BJ (cell line): Measurements from ENCODE around the gene NUTM2G. TPM values are rescaled to one million over a fixed set of nuclear protein-coding genes. Genes with fewer than 3 reads are reported as not detected.
"Not testable (repeated sequence)": the region's sequence is repeated elsewhere in the genome, so short reads cannot be mapped to it uniquely, and the experiment has no call there.

Source experiments
- CTCF ChIA-PET: fragments of 350-600 bp; formaldehyde crosslinking; extraction: SDS; loops from one replicate; lab custom pipeline; 2021; ENCODE audit warnings: antibody characterized with exemption, inconsistent platforms; lab: Yijun Ruan, JAX
- POLR2A ChIA-PET: fragments of 300-600 bp; sonication (Branson Sonifier 250); formaldehyde crosslinking; extraction: SDS; loops from one replicate; lab custom pipeline; 2021; ENCODE audit warnings: antibody characterized with exemption; lab: Charles Lee
- DNase-seq: peaks from one replicate; pipeline ENCODE4 v3.0.0-alpha.2; 2011; ENCODE audit warnings: low read depth
- H3K27me3 ChIP-seq: 2 replicates; pipeline ENCODE4 v1.6.0; 2011; ENCODE audit warnings: low read length; ENCODE audit not compliant: control insufficient read depth, insufficient read depth
- H3K36me3 ChIP-seq: 2 replicates; pipeline ENCODE4 v1.5.1; 2011; ENCODE audit warnings: low read length; ENCODE audit not compliant: control insufficient read depth, insufficient read depth
- H3K4me3 ChIP-seq: 2 replicates; pipeline ENCODE4 v1.5.1; 2011; ENCODE audit warnings: low read depth, mild to moderate bottlenecking, control low read depth, low read length
- polyA plus RNA-seq: library from polyadenylated mRNA; depleted of rRNA; stranded (reverse); fragments of >200 nt; gene quantifications from 2 replicates; pipeline ENCODE4 v1.2.3, GENCODE V29; 2011
- TF ChIP-seq, protein P1 (sequence below): IDR thresholded peaks from 2 replicates; pipeline ENCODE4 v1.5.1; 2011; ENCODE audit warnings: low read depth, mild to moderate bottlenecking, control low read depth, inconsistent platforms, low read length, moderate library complexity; ENCODE audit not compliant: insufficient read depth

NUTM2G gene
- polyA plus RNA-seq, 1 experiment, result not detected

DNA sequence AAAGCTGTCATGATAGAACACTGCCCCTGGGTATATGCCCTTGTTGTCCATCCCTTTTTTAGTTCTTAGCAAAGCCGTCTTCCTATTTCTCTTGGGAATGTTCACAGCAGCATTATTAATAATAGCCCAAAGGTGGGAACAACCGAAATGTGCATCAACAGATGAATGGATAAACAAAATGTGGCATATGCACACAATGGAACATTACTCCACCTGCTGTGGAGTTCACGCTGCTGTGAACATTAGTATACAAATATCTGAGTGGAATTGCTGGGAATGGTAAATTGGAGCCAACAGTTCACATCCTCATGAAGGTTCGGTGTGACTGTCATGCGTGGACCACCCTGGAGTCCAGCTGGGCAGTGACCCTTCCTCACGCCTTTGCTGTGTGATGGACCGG, 36.5 kb upstream of the NUTM2G start:
- H3K4me3 ChIP-seq, result no peak overlapping the region
- POLR2A ChIA-PET, result no interaction called here
- TF ChIP-seq, protein P1, sequence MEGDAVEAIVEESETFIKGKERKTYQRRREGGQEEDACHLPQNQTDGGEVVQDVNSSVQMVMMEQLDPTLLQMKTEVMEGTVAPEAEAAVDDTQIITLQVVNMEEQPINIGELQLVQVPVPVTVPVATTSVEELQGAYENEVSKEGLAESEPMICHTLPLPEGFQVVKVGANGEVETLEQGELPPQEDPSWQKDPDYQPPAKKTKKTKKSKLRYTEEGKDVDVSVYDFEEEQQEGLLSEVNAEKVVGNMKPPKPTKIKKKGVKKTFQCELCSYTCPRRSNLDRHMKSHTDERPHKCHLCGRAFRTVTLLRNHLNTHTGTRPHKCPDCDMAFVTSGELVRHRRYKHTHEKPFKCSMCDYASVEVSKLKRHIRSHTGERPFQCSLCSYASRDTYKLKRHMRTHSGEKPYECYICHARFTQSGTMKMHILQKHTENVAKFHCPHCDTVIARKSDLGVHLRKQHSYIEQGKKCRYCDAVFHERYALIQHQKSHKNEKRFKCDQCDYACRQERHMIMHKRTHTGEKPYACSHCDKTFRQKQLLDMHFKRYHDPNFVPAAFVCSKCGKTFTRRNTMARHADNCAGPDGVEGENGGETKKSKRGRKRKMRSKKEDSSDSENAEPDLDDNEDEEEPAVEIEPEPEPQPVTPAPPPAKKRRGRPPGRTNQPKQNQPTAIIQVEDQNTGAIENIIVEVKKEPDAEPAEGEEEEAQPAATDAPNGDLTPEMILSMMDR, result no peak
- peaks cover 4% of the 10 kb centered on the region for H3K36me3 ChIP-seq
- CTCF ChIA-PET, result no interaction called here
- DNase-seq, result no peak
- no peaks in the 10 kb centered on the region for H3K27me3 ChIP-seq

DNA sequence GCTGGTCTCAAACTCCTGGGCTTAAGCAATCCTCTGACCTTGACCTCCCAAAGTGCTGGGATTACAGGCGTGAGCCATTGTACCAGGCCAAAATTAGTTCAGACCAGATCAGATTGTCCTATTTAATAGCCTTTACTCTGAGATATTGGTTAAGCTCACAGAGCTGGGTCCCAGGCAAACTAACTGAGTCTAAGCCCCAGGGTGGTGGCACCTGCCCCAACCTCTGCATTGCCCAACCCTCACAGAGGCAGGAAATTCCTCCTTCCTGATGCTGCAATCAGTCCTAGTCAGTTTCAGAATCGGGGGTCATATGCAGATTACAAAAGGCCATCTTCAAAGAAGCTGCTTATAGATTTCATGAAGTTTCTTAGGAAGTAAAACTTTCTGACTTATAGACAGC, 28.6 kb upstream of the NUTM2G start:
- H3K4me3 ChIP-seq, H3K27me3 ChIP-seq, CTCF ChIA-PET, DNase-seq, H3K36me3 ChIP-seq, POLR2A ChIA-PET: not testable (repeated sequence)

DNA sequence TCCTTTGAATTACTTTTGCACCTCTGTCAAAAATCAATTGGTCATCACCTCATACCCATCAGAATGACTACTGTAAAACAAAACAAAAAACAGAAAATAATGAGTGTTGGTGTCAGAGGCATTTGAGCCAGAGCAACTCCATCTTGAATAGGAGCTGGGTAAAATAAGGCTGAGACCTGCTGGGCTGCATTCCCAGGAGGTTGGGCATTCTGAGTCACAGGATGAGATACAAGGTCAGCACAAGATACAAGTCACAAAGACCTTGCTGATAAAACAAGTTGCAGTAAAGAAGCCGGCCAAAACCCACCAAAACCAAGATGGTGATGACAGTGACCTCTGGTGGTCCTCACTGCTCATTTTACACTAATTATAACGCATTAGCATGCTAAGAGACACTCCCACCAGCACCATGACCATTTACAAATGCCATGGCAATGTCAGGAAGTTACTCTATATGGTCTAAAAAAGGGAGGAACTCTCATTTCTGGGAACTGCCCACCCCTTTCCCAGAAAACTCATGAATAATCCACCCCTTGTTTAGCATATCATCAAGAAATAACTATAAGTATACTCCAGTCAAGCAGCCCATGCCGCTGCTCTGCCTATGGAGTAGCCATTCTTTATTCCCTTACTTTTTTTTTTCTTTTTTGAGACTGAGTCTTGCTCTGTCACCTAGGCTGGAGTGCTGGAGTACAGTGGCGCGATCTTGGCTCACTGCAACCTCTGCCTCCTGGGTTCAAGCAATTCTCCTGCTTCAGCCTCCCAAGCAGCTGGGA, 23.5 kb upstream of the NUTM2G start:
- DNase-seq, H3K36me3 ChIP-seq, H3K27me3 ChIP-seq, POLR2A ChIA-PET, CTCF ChIA-PET, H3K4me3 ChIP-seq: not testable (repeated sequence)

DNA sequence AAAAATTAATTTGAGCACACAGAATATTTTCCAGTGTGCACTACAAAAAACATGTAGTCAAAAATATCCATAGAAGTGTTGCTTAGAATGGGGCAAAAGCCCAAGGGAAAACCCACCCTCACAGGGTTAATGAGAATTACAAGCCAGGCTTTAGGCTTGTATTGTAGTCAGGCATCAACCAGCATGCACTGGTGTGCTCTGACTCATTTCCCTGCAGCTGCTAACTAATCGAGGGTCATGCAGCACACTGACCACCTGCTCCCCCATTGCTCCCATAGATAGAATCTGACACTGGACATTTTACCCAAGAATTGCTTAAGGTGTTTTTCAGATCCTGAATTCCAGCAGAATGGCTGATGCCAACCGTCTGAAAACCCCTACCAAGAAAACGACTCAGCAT, 20.2 kb upstream of the NUTM2G start:
- H3K27me3 ChIP-seq, DNase-seq, H3K4me3 ChIP-seq, POLR2A ChIA-PET, H3K36me3 ChIP-seq, CTCF ChIA-PET: not testable (repeated sequence)

DNA sequence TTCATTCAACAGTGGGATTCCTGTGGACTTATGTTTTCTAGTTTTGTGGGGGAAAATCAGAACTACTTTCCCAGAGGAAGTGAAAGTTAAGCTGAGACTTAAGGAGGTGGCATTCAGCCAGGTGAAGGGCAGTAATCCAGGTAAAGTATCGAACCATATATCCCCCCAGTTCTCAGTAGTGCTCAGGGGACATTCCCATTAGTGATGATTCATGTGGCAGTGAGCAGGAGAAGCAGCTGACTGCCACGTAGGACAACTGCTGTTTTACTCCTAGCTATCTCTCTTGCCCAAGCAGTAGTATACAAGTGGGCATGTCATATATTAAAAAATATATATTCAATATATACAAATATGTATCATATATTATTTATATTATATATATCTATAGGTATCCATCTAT, 13.1 kb upstream of the NUTM2G start:
- CTCF ChIA-PET, H3K36me3 ChIP-seq, POLR2A ChIA-PET, H3K27me3 ChIP-seq, H3K4me3 ChIP-seq, DNase-seq: not testable (repeated sequence)

DNA sequence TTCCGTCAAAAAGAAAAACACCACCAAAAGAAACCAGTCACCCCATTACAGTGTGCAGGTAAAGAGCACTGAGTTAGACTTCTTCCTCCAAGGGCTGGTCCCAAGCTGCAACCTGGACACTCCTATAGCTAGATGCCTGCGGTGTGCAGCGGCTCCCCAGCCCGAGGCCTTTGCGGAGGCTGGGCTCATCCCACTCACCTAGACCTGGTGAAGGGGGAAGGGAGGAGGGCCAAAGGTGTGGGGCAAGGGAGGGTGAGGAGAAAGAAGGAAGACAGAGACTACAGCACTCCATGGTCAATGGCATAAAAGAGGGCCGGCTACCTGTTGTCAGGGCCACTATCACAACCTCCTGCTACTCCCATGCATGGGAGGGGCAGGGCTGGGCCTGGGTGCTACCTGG, 12.1 kb upstream of the NUTM2G start:
- DNase-seq, H3K36me3 ChIP-seq, POLR2A ChIA-PET, H3K4me3 ChIP-seq, CTCF ChIA-PET, H3K27me3 ChIP-seq: not testable (repeated sequence)

DNA sequence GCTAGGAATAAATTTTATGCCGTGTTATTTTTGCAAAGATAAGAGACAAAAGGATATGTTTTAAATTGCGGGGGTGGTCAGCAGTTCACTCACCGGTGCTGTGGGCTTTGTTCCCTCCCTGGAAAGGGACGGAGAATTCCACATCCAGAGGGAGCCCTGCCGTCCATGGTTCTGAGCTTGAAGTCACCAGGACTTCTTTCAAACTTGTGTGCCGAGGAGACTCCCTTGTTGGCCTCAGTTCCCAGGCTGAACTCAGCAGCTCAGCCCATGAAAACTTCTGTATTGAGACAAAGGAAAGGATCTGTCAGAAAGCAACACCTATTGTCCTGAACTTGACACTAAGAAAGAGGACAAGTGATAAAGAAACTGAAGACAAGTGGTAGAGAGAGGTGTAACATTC, 10.1 kb upstream of the NUTM2G start:
- DNase-seq, POLR2A ChIA-PET, CTCF ChIA-PET: not testable (repeated sequence)

DNA sequence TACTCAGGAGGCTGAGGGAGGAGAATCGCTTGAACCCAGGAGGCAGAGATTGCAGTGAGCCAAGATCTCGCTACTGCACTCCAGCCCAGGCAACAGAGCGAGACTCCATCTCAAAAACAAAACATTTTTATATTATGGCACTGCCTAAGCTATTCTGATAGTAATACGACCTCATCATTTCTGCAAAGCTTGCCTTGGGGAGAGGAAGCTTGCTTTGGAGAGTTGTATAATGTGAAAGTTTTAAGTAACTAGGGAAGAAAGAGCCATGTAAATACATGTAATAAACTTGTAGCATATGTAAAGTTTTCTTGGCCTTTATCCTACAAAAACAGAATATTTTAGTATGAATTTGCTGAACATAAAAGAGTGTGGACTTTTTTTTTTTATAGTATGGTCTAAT, 7.8 kb upstream of the NUTM2G start:
- H3K36me3 ChIP-seq, DNase-seq, POLR2A ChIA-PET, H3K27me3 ChIP-seq, H3K4me3 ChIP-seq: not testable (repeated sequence)
- CTCF ChIA-PET, result interaction anchor here (0.7 kb wide), 1 partner anchor 1022 kb away, joined by 3 read pairs; no protein-coding TSS in a partner anchor

More for the DNA sequence above, 10.1 kb upstream of the NUTM2G start:
- not testable (repeated sequence) for H3K4me3 ChIP-seq, H3K36me3 ChIP-seq, H3K27me3 ChIP-seq

DNA sequence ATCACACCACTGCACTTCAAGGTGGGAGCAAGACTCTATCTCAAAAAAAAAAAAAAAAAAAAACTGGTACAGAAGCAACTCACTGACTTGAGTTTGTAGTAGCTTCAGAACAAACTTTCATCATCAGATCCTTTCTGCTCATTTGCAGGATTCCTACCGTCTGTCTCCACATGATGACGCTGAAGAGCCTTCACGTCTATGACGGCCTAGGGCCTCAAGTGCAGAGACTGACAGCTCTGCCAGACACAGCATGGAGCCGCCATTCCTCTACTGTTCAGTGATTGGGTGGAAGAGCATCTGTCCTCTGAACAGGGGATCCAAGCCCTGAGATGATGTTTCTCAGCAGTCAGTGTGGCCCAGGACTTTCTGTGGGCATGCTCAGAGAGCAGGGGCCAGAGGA, 3.1 kb upstream of the NUTM2G start:
- DNase-seq, POLR2A ChIA-PET, H3K27me3 ChIP-seq, CTCF ChIA-PET, H3K4me3 ChIP-seq, H3K36me3 ChIP-seq: not testable (repeated sequence)

DNA sequence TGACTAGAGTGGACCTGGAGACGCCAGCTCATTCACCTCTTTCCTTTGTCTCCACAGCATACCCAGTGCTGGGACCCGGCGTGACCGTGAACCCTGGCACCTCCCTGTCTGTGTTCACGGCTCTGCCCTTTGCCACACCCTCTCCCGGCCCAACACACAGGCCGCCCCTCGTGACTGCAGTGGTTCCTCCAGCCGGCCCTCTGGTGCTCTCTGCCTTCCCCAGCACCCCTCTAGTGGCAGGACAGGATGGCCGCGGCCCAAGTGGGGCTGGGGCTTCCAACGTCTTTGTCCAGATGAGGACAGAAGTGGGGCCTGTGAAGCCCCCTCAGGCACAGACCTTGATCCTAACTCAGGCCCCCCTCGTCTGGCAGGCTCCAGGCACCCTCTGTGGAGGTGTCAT, 3.0 kb downstream of the NUTM2G start:
- H3K36me3 ChIP-seq, POLR2A ChIA-PET, H3K4me3 ChIP-seq, DNase-seq, CTCF ChIA-PET, H3K27me3 ChIP-seq: not testable (repeated sequence)

DNA sequence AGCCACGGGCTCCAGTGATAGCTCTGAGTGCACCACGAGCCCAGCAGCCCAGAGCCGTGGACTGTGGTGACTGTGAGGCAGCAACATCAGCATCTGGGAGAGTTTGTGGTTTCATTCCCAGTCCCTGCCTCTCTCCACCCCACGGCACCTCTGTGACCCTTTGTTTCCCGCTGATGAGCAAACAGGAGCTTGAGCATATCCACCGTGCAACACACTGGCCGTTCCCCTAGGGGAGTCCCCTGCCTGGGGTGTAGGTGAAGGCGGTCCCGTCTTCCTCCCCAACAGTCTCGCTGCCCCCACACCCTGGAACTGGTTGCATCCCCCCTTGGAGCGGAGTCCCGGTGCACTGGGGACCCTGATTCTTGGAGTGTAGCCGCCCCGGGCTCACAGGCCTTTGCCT, 5.5 kb downstream of the NUTM2G start:
- CTCF ChIA-PET, H3K4me3 ChIP-seq, DNase-seq, H3K27me3 ChIP-seq, POLR2A ChIA-PET, H3K36me3 ChIP-seq: not testable (repeated sequence)

DNA sequence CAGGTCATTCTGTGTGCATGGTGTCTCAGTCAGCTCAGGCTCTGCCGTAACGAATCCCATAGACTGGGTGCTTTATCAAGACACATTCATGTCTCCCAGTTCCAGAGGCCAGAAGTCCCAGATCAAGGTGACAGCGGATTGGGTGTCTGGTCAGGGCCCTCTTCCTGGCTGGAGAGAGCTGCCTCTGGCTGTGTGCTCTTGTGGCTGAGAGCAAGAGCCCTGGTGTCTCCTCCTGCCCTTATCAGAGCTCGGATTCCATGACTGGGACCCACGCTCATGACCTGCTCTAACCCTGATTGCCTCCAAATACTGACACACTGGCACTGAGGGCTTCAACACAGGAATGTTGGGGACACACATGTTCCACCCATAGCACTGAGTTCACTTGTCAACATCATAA, 6.1 kb downstream of the NUTM2G start:
- CTCF ChIA-PET, result not testable (repeated sequence)

More for the DNA sequence above, 6.1 kb downstream of the NUTM2G start:
- H3K4me3 ChIP-seq, DNase-seq, H3K36me3 ChIP-seq, H3K27me3 ChIP-seq, POLR2A ChIA-PET: not testable (repeated sequence)
